ENCODE data around the gene FOXK1. TPM values are rescaled to one million over a fixed set of nuclear protein-coding genes. Genes with fewer than 3 reads are reported as not detected.

FOXK1 gene
- total RNA-seq, 1 donor from 2014 or later, result 53.6 TPM

DNA sequence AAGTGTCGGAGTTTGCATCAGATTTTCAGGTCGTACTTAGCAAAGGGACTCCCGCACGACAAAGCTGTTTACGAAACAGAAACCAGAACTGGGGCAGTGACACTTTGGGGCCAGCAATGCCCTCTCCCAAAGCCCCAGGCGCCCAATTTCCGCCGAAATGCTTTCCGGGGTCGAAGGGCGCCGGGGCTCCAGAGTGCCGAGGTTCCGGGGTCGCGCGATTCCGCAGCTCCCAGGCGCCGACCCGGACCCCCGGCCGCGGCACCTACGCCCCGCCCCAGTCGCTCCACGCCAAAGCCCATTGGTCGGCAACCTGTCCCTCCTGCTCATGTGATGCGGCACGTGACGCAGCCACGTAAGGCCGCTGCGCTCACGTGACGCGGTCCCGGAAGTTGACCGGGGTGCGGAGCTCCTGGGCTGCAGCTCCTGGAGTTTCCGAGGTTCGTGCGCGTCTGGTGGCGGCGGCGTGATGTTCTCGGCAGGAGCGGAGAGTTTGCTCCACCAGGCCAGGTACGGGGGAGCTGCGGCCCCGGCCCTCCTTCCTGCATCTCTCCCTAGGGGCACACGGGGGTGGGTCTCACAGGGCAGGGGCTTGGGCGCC, 93.3 kb downstream of the FOXK1 start, which contains the start of gene AP5Z1:
TSS of gene AP5Z1 (plus strand) at position 374 of the 598 bp plus-strand sequence. CDS start at position 467, 93 bp downstream.
- Histone ChIP-seq H2AFZ (ENCODE audit: low read depth, low read length) (peak within 1 kb of the TSS; percentile 81), H3K4me3 (ENCODE audit: insufficient read depth, low read depth, low read length) (peak within 1 kb of the TSS; percentile 94), H3K4me1 (ENCODE audit: insufficient read depth, low read length) (peaks cover 14% of the 10 kb centered on the region), H3K27me3 (ENCODE audit: insufficient read depth, low read length) (no peaks in the 10 kb centered on the region), H3K9me3 (ENCODE audit: insufficient read depth, low read depth, low read length) (no peaks in the 10 kb centered on the region), H3K79me2 (ENCODE audit: insufficient read depth, low read length) (peaks cover 36% of the 10 kb centered on the region), H4K20me1 (ENCODE audit: insufficient read depth, low read length) (peaks cover 29% of the 10 kb centered on the region), H3K4me2 (ENCODE audit: low read length) (peak within 1 kb of the TSS; percentile 99), H3K9ac (ENCODE audit: low read length) (peak within 1 kb of the TSS; percentile 98), H3K27ac (ENCODE audit: low read depth, low read length) (peak within 1 kb of the TSS; percentile 97), H3K36me3 (ENCODE audit: insufficient read depth, low read length) (peaks cover 5% of the 10 kb centered on the region)
- TF ChIP-seq, protein P1, sequence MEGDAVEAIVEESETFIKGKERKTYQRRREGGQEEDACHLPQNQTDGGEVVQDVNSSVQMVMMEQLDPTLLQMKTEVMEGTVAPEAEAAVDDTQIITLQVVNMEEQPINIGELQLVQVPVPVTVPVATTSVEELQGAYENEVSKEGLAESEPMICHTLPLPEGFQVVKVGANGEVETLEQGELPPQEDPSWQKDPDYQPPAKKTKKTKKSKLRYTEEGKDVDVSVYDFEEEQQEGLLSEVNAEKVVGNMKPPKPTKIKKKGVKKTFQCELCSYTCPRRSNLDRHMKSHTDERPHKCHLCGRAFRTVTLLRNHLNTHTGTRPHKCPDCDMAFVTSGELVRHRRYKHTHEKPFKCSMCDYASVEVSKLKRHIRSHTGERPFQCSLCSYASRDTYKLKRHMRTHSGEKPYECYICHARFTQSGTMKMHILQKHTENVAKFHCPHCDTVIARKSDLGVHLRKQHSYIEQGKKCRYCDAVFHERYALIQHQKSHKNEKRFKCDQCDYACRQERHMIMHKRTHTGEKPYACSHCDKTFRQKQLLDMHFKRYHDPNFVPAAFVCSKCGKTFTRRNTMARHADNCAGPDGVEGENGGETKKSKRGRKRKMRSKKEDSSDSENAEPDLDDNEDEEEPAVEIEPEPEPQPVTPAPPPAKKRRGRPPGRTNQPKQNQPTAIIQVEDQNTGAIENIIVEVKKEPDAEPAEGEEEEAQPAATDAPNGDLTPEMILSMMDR (IDR thresholded peaks at IDR 0.05; ENCODE audit: insufficient read depth, low read depth, low read length), result no peak
- TF ChIP-seq EZH2 (IDR thresholded peaks at IDR 0.05; ENCODE audit: insufficient read depth, low read length), result no peak
- FAIRE-seq (no peak), DNase-seq (ENCODE audit: low read depth) (peak; percentile 90)
- H3K27me3 Mint-ChIP-seq (ENCODE audit: low read depth, unreplicated experiment), result no peaks in the 10 kb centered on the region
- peaks cover 11% of the 10 kb centered on the region for H3K36me3 Mint-ChIP-seq (ENCODE audit: low read depth, unreplicated experiment)
- peak within 1 kb of the TSS; percentile 98 for H3K27ac Mint-ChIP-seq (ENCODE audit: unreplicated experiment)
- H3K4me3 Mint-ChIP-seq (ENCODE audit: unreplicated experiment), result peak within 1 kb of the TSS; percentile 99
- peaks cover 7% of the 10 kb centered on the region for H3K4me1 Mint-ChIP-seq (ENCODE audit: low read depth, unreplicated experiment)
- no peaks in the 10 kb centered on the region for H3K9me3 Mint-ChIP-seq (ENCODE audit: unreplicated experiment)

DNA sequence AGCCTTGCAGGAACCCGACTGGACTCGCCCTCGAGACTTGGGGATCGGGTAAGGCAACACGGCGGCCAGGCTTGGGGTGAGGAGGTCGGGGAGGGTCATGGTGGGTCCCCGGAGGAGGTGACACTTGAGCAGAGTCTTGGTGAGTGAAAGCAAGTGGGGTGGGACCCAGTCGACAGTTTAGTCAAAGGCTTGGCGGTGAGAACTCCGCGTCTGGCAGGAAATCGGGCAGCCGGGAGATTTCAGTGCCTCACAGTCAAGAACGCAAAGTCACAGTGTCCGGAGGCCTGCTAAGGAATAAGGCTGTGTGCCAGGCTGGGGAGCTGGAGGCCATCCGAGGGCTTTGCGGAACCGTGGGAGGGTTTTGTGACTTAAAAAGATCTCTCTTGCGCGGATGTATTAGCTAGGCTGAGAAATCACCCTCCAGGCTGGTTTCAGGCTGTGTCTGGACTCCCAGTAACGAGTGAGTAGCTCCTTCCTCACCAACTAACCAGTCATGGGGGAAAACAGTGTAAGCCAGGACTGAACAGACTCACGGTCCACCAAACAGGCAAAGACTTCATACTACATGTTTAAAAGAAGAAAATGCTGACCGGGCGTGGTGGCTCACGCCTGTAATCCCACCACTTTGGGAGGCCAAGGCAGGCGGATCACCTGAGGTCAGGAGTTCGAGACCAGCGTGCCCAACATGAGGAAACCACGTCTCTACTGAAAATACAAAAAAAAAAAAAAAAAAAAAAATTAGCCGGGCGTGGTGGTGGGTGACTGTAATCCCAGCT, 93.9 kb downstream of the FOXK1 start:
- peaks cover 14% of the 10 kb centered on the region for H3K4me1 ChIP-seq (ENCODE audit: insufficient read depth, low read length)
- TF ChIP-seq, protein P1 (IDR thresholded peaks at IDR 0.05; ENCODE audit: insufficient read depth, low read depth, low read length), result no peak
- TF ChIP-seq EZH2 (IDR thresholded peaks at IDR 0.05; ENCODE audit: insufficient read depth, low read length), result no peak
- H3K4me1 Mint-ChIP-seq (ENCODE audit: low read depth, unreplicated experiment), result peaks cover 7% of the 10 kb centered on the region
- DNase-seq (ENCODE audit: low read depth) (peak; percentile 41), FAIRE-seq (no peak)
- H3K9me3 Mint-ChIP-seq (ENCODE audit: unreplicated experiment), result no peaks in the 10 kb centered on the region
- H3K27me3 Mint-ChIP-seq (ENCODE audit: low read depth, unreplicated experiment), result no peaks in the 10 kb centered on the region
- H3K36me3 ChIP-seq (ENCODE audit: insufficient read depth, low read length), result peaks cover 5% of the 10 kb centered on the region
- H3K79me2 ChIP-seq (ENCODE audit: insufficient read depth, low read length), result peaks cover 41% of the 10 kb centered on the region
- peak overlapping the region; percentile 98 for H3K27ac Mint-ChIP-seq (ENCODE audit: unreplicated experiment)
- peaks cover 31% of the 10 kb centered on the region for H4K20me1 ChIP-seq (ENCODE audit: insufficient read depth, low read length)
- peak overlapping the region; percentile 97 for H3K27ac ChIP-seq (ENCODE audit: low read depth, low read length)
- H3K4me2 ChIP-seq (ENCODE audit: low read length), result peak overlapping the region; percentile 99
- H3K27me3 ChIP-seq (ENCODE audit: insufficient read depth, low read length), result no peaks in the 10 kb centered on the region
- peak overlapping the region; percentile 94 for H3K4me3 ChIP-seq (ENCODE audit: insufficient read depth, low read depth, low read length)
- H3K4me3 Mint-ChIP-seq (ENCODE audit: unreplicated experiment), result peak overlapping the region; percentile 99
- H3K9ac ChIP-seq (ENCODE audit: low read length), result peak overlapping the region; percentile 98
- H2AFZ ChIP-seq (ENCODE audit: low read depth, low read length), result peak overlapping the region; percentile 81
- peaks cover 7% of the 10 kb centered on the region for H3K36me3 Mint-ChIP-seq (ENCODE audit: low read depth, unreplicated experiment)
- no peaks in the 10 kb centered on the region for H3K9me3 ChIP-seq (ENCODE audit: insufficient read depth, low read depth, low read length)
